HepG2 (cell line): ENCODE data around the gene PEAK3. TPM values are rescaled to one million over a fixed set of nuclear protein-coding genes. Genes with fewer than 3 reads are reported as not detected.

ENCODE experiments used
- ETV5 ChIP-seq: IDR thresholded peaks from 2 replicates; pipeline ENCODE4 v1.6.1; 2018; ENCODE audit warnings: missing biosample characterization, missing genetic modification reagents, inconsistent platforms, borderline replicate concordance
- FOXA1 ChIP-seq, 2 experiments: fragments of 450-650 bp in 1 of 2; sonication (generic) in 1 of 2; formaldehyde crosslinking in 1 of 2; IDR thresholded peaks; 2 replicates each; pipeline versions ENCODE4 v1.4.0 to v1.6.1; 2016 to 2020; ENCODE audit warnings: missing genetic modification reagents in 1 of 2
- GLI4 ChIP-seq: sonication (generic); formaldehyde crosslinking; IDR thresholded peaks from 2 replicates; pipeline ENCODE4 v1.5.1; 2020; ENCODE audit warnings: missing genetic modification reagents, mild to moderate bottlenecking, moderate library complexity, borderline replicate concordance
- HOXA3 ChIP-seq: sonication (generic); formaldehyde crosslinking; IDR thresholded peaks from 2 replicates; pipeline ENCODE4 v1.5.0; 2020; ENCODE audit warnings: missing genetic modification reagents
- KLF15 ChIP-seq: sonication (generic); formaldehyde crosslinking; IDR thresholded peaks from 2 replicates; pipeline ENCODE4 v1.8.1; 2023; ENCODE audit warnings: borderline replicate concordance, mild to moderate bottlenecking, inconsistent platforms, missing genetic modification reagents, mixed read lengths
- PHF20 ChIP-seq: sonication (generic); formaldehyde crosslinking; IDR thresholded peaks from 2 replicates; pipeline ENCODE4 v1.5.0; 2020; ENCODE audit warnings: mild to moderate bottlenecking, missing genetic modification reagents
- POLR2A ChIP-seq, 2 experiments: IDR thresholded peaks; 2 replicates each; pipeline ENCODE4 v1.6.1; 2011; ENCODE audit warnings: low read depth in 2 of 2, low read length in 2 of 2, mild to moderate bottlenecking in 1 of 2, moderate library complexity in 1 of 2; ENCODE audit not compliant: insufficient read depth in 1 of 2
- SIN3A ChIP-seq: IDR thresholded peaks from 2 replicates; pipeline ENCODE4 v1.6.1; 2011; ENCODE audit warnings: low read depth, mild to moderate bottlenecking, control low read depth, low read length, borderline replicate concordance
- ZBTB21 ChIP-seq: sonication (generic); formaldehyde crosslinking; IDR thresholded peaks from 2 replicates; pipeline ENCODE4 v1.4.0; 2020; ENCODE audit warnings: missing genetic modification reagents
- ZNF331 ChIP-seq: sonication (generic); formaldehyde crosslinking; IDR thresholded peaks from 2 replicates; pipeline ENCODE4 v1.4.0; 2020; ENCODE audit warnings: missing genetic modification reagents
- ZNF383 ChIP-seq: sonication (generic); formaldehyde crosslinking; IDR thresholded peaks from 2 replicates; pipeline ENCODE4 v1.4.0; 2020; ENCODE audit warnings: missing genetic modification reagents, mild to moderate bottlenecking, borderline replicate concordance
- ZNF746 ChIP-seq: sonication (generic); formaldehyde crosslinking; IDR thresholded peaks from 2 replicates; pipeline ENCODE4 v1.8.0; 2022; ENCODE audit warnings: mild to moderate bottlenecking, missing genetic modification reagents
- polyA plus RNA-seq, 8 experiments: library from polyadenylated mRNA; depleted of rRNA in 3 of 8; stranded (reverse) in 7 of 8; unstranded in 1 of 8; fragments of >200 nt; fragmentation: Illumina TruSeq in 4 of 8; extraction: Trizol in 4 of 8; gene quantifications; 2 replicates each; pipeline versions ENCODE4 v1.2.1 to v1.2.3, GENCODE V29; 2011 to 2016; ENCODE audit warnings: low read depth in 4 of 8, missing spikeins in 1 of 8, mixed read lengths in 1 of 8; ENCODE audit not compliant: insufficient read depth in 1 of 8
- total RNA-seq, 5 experiments: library from RNA; depleted of rRNA; stranded (reverse); fragments of >200 nt; fragmentation: Illumina TruSeq; extraction: Trizol; gene quantifications; 2 replicates each; pipeline ENCODE4 v1.2.3, GENCODE V29; 2016; ENCODE audit warnings: low read depth in 1 of 5
- TF ChIP-seq, protein P1 (sequence below): sonication (generic); formaldehyde crosslinking; IDR thresholded peaks from 2 replicates; pipeline ENCODE4 v1.5.1; 2020; ENCODE audit warnings: missing genetic modification reagents, mild to moderate bottlenecking, borderline replicate concordance
- TF ChIP-seq, protein P2 (sequence below): sonication (generic); formaldehyde crosslinking; IDR thresholded peaks from 2 replicates; pipeline ENCODE4 v1.9.0; 2021; ENCODE audit warnings: missing genetic modification reagents, borderline replicate concordance

The PEAK3 gene
- total and polyA plus RNA-seq, 2 of the 13 experiments (the other 11 are each of a cell fraction or from before 2014, with no cell fraction given) = not detected

DNA sequence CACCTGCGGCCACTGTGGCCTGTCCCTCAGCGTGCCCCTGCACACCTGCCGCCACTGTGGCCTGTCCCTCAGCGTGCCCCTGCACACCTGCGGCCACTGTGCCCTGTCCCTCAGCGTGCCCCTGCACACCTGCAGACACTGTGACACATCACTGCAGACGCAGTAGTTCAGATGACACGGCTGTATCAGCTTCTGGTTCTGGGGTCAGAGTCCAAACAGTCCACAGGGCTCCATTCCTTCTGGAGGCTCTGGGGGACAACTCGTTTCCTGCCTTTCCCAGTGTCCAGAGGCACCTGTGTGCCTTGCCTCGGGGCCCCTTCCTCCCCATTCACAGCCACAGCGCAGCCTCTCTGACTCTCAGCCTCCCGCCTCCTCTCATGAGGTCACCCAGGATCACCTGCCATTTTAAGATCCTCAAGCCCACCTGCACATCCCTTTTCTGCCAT is 39.9 kb downstream of the PEAK3 start (continued):
- TF ChIP-seq, protein P1, sequence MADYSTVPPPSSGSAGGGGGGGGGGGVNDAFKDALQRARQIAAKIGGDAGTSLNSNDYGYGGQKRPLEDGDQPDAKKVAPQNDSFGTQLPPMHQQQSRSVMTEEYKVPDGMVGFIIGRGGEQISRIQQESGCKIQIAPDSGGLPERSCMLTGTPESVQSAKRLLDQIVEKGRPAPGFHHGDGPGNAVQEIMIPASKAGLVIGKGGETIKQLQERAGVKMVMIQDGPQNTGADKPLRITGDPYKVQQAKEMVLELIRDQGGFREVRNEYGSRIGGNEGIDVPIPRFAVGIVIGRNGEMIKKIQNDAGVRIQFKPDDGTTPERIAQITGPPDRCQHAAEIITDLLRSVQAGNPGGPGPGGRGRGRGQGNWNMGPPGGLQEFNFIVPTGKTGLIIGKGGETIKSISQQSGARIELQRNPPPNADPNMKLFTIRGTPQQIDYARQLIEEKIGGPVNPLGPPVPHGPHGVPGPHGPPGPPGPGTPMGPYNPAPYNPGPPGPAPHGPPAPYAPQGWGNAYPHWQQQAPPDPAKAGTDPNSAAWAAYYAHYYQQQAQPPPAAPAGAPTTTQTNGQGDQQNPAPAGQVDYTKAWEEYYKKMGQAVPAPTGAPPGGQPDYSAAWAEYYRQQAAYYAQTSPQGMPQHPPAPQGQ (CRISPR knock-in tag) = no peak
- TF ChIP-seq ZNF746 = peak; percentile 52; the same call in 1 of the 2 replicates
- TF ChIP-seq HOXA3 (CRISPR knock-in tag) = peak; percentile 74
- TF ChIP-seq, protein P2, sequence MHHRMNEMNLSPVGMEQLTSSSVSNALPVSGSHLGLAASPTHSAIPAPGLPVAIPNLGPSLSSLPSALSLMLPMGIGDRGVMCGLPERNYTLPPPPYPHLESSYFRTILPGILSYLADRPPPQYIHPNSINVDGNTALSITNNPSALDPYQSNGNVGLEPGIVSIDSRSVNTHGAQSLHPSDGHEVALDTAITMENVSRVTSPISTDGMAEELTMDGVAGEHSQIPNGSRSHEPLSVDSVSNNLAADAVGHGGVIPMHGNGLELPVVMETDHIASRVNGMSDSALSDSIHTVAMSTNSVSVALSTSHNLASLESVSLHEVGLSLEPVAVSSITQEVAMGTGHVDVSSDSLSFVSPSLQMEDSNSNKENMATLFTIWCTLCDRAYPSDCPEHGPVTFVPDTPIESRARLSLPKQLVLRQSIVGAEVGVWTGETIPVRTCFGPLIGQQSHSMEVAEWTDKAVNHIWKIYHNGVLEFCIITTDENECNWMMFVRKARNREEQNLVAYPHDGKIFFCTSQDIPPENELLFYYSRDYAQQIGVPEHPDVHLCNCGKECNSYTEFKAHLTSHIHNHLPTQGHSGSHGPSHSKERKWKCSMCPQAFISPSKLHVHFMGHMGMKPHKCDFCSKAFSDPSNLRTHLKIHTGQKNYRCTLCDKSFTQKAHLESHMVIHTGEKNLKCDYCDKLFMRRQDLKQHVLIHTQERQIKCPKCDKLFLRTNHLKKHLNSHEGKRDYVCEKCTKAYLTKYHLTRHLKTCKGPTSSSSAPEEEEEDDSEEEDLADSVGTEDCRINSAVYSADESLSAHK (CRISPR knock-in tag) = no peak
- peak; percentile 51; the same call in 1 of the 2 replicates for TF ChIP-seq ZBTB21 (CRISPR knock-in tag)
- TF ChIP-seq ZNF383 (CRISPR knock-in tag) = no peak
- peak in 1 of 2 experiments; percentile 28; a peak in 1 of 4 replicates for TF ChIP-seq POLR2A (IDR thresholded peaks at IDR 0.05; ENCODE audit: insufficient read depth in 1 of 2, low read depth in 2 of 2, low read length in 2 of 2)
- TF ChIP-seq KLF15 = no peak
- no peak for TF ChIP-seq PHF20
- TF ChIP-seq SIN3A = peak; percentile 46; the same call in 1 of the 2 replicates
- TF ChIP-seq ETV5 = peak; percentile 72; the same call in 1 of the 2 replicates
- TF ChIP-seq FOXA1 (IDR thresholded peaks at IDR 0.05) = no peak
- TF ChIP-seq FOXA1 (CRISPR knock-in tag; IDR thresholded peaks at IDR 0.05) = peak; percentile 32; the same call in 1 of the 2 replicates
- TF ChIP-seq ZNF331 (CRISPR knock-in tag) = 0 out of 2 replicates have a peak, but pooled peaks have one; percentile 52
- 0 out of 2 replicates have a peak, but pooled peaks have one; percentile 34 for TF ChIP-seq GLI4
